ENCODE measurements around the gene ZNF281.
"Not testable (repeated sequence)": the region's sequence is repeated elsewhere in the genome, so short reads cannot be mapped to it uniquely, and the experiment has no call there.

The ZNF281 gene

GRCh38 chr1:200364091-200364759 lies 45.6 kb downstream of the ZNF281 start:
- DNase-seq (ENCODE audit: low read depth in 2 of 2) = no peak

- DNase-seq (ENCODE audit: low read depth in 2 of 2) = no peak
Observed at GRCh38 chr1:200363264-200363933, 46.4 kb downstream of the ZNF281 start.

- DNase-seq (ENCODE audit: low read depth in 2 of 2) = no peak
Observed at GRCh38 chr1:200362421-200362820, 47.4 kb downstream of the ZNF281 start.

GRCh38 chr1:200359610-200360163 lies 50.1 kb downstream of the ZNF281 start:
- no peak for DNase-seq (ENCODE audit: low read depth in 2 of 2)

DNA sequence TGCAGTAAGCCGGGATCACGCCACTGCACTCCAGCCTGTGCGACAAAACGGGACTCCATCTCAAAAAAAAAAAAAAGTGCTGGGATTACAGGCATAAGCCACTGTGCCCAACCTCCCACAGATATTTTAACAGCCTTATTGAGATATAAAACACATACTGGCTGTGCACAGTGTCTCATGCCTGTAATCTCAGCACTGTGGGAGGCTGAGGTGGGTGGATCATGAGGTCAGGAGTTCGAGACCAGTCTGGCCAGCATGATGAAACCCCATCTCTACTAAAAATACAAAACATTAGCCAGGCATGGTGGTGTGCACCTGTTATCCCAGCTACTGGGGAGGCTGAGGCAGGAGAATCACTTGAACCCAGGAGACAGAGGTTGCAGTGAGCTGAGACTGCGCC lies 51.9 kb downstream of the ZNF281 start:
- not testable (repeated sequence) for DNase-seq (ENCODE audit: low read depth in 2 of 2)

DNA sequence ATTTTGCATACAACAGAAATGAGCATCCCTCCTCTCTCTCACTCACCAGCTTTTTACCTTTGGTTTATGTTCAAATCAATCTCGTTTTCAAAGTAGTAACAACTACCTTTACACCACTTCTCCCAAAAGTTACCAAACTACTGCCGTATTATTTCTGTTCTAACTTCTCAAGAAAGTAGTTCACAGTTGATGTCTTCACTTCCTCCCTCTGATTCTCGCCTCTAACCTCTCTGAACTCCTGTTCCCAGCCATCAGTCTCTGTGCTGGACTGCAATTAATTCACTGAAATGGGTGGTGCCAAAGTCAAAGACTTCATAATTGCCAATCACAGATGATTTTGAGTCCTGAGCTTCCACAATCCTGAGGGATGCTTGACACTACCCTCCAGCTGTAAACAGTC lies 54.0 kb downstream of the ZNF281 start:
- DNase-seq (ENCODE audit: low read depth in 2 of 2) = no peak
